ENCODE measurements around the gene IQSEC1.

IQSEC1 gene

DNA sequence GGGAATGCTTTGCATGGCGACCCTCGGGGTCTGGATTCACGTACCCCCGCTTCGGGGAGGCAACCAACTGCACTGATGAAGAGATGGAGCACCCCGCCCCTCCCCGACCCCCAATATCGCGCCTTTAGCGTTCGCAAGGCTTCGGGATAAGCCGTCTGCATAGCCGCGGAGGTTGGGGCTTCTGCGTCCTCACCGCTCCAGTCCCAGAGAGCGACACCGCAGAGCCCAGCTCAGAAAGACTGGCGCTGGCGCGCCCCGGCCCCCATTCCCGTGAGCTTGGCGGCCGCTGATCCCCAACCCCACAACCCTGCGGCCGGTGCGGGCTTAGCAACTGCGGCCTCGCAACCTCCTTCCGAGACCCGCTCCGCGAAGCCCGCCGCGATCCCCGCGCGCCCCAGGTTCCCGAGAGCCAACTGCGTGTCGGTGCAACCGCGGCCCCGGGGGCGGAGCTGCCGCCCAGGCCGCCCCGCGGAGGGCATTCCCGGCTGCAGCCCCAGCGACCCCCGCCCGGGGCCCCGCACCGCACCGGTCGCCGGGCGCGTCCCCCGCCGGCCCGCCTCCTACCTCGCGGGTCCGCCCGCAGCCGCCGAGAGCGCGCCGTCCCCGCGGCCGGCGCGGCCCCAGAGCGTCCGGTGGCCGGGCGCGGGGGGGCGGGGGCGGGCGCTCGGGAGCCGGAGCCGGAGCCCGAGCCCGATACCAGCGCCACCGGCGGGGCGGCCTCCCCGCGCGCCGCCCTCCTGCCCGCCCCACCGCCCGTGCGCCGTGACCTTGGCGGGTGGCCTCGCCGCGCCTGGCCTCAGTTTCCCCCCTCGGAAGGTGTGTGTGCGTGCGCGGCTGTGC is 79.5 kb downstream of the IQSEC1 start:
- no peak for DNase-seq

DNA sequence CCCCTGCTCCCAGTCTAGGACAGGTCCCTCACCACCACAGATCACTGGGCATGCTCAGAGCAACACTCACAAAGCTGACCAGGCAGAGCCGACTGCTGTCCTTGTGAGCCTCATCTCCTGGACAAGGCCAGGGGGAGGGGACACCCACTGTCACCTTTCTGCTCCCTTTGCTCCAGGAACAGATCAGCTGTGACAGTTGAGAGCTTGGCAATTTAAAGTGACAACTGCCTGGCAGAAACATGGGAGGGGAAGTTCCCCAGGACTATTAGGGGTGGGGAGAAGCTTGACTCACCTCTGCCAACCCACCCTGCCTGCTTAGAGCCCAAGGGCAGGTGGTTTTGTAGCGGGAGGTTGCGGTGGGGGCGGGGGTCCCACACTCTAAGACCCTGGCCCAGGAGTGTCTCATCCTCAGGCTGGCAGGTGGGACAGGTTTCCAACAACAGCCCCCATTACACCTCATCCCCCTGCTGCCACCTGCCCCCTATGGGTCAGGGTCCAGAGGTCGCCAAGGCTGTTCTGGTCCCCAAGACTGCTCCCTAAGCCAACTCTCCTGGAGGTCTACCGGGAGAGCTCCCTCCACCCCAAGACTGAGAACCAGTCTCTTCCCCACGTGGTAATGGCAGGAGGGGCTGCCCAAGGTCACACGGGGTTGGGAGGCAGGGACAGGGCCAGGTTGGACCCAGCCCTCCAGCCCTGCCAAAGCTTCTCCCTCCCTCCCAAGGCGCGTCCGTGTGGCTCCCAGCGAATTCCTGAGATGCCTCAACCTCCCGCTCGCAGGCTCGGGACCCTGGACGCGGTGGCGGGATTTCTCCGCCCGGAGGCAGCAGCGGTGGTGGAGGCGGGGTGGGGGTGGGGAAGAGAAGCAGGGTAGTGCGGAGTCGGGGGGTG is 80.4 kb downstream of the IQSEC1 start:
- no peak for DNase-seq

DNA sequence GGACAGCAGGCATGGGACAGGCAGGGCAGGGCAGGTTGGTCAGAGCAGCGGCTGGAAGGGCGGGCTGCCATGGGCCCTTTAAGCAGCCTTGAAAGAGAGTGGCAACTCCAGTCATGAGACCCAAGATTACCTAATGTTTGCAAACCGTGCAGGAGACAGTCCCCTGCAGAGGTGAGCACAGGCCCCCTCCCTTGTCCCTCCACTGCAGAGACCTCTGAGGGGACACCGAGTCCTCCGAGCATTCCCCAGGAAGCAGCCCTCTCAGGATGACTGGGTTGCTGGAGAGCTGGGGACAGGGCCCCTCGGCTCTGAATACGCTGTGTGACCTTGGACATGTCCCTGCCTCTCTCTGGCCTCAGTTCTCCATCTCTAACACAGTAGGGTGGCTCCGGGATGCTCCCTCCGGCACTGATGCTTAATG is 81.4 kb downstream of the IQSEC1 start:
- no peak for DNase-seq

DNA sequence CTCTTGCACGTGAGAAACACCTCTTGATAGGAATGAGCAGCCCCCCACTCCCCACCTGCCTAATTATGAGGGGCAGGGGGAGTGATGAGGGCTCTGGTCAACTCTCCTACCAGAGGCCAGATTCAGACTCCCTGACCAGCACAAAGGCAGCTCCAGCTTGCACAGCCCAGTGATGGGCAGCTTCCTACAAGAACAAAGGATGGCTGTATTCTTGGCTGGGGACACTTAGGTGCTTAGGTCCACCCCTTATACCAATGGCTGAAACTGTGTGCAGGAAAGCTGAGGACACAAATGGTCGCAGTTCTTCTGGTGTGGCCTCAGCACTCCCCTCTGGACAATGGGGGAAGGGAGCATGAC is 81.8 kb downstream of the IQSEC1 start:
- no peak for DNase-seq

DNA sequence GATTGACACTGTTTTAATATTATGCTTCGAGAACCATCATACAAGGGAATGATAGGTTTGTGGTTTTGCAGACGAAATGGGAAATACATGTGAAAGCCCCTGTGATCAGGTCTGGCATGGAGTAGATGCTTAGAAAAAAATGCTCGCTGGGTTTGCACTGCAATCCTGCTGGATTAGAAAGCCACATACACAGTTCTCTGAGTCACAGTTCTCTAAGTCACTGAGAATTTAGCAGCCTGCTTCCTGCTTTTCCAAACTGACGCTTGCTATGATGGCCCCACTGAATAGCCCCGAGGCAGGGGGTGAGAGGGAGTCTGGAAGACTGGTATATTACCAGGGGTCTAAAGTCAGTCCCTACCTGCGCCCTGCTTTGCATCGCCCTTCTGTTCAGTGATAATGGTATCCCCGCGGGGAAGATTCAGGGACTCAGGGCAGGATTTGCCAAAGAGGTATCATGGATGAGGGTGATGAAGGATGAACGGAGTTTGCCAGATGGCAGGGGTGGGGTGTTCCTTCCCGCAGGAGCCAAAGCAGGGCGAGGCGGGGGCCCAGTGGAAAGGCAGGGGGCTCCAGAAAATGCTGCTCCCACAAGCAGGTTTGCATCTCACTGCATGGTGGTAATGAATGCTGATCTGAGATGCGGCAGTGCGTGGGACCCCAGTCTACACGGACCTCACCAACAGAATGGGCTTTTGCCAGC is 82.3 kb downstream of the IQSEC1 start:
- no peak for DNase-seq

DNA sequence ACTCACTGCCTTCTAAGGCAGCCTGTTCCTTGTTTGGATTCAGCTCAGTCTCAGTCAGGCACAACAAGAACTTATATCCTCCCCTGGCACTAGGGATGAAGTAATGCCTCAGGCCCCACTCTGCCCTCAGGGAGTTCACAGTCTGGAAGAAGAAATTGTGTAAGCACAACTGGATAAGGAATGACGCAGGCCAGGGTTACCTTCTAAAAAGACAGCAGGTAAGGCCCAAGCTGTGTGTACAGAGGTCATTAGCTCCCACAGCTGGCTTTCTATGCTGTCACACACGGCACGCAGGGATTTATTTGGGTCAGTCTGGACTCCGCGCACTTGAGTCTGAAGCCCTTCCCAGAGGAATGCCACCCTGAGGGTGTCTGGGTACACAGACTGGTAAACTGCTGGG is 82.9 kb downstream of the IQSEC1 start:
- no peak for DNase-seq

DNA sequence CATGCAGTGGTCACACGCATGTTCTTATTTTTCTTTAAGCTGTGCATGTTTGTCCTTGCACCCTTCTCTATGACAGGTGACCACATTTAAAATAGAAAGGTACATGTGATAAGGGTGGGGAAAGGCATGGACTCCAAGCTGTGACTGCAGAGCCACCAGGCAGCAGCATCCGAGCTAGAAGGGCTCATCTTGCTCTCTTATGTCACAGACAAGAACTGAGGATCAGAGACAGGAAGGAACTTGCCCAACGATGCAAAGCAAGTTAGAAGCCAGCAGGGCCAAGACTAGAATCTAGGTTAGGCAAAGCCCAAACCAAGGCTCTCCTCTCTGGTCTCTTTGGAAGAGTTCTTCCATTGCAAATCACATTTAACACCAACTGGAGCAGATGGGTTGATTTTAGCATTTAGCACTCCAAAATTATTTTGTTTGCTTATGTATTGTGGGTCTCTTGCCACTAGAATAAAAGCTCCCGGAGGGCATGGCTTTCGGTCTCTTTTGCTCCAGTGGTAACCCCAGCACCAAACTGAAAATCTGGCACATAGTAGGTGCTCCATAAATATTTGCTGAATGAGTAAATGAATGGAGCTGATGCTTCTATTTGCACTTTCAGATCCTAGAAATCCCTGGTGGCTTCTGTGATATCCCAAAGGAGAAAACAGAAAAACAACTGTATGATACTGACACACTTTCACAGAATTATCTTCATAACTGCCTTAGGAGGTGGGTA is 84.3 kb downstream of the IQSEC1 start:
- DNase-seq: no peak

DNA sequence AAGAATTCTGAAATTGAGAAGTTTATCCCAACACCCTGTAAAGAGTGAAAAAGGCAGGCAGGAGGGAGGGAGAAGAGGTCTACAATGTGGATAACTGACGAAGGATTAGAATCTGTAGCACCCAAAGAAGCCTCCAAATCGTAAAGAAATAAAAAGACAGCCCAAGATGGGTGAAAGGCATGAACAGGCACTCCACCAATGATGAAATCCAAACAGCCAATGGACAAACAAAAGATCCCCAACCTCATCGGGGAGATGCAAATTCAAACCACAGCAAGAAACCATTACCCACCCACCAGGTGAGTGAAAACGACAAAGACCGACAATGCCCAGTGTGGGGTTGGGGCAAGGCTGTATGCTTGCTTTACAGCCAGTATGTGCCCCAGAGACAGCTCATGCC is 85.6 kb downstream of the IQSEC1 start:
- DNase-seq: no peak

DNA sequence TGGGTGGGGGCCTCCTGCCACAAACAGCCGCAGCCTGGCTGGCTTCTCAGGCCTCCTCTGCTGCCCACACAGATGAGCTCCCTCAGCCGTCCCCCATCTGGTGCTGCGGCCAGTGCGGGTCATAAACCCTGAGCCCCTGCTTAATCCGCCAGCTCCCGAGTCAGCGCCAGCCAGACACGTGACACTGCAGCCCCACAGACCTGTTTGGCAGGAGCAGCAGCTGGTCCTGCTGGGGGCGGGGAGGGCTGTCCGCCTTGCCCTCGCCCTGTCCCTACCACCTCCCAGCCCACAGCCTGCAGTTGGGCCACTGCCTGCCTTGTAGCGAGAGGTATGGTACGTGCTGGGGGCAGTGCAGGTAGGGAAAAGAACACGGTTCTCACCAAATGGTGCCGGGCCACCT is 86.2 kb downstream of the IQSEC1 start:
- peak; percentile 53 for DNase-seq

DNA sequence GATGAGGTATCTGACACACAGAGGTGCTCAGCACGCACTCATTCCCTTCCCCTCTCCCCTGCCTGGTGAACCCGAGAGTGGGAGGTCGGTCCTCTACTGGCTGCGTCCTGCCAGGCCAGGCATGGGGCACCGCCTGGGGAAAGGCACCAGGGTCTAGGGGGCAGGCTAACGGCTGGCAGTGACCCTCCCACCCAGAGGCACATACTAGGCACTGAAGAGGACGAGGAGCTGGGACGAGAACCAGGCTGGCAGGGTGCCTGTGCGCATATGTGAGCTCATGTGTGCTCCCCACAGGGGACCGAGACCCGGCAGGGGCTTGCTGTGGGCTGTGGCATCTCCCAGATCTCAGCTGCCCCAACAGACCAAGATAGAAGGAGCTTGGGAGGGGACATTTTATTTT is 86.7 kb downstream of the IQSEC1 start:
- no peak for DNase-seq

DNA sequence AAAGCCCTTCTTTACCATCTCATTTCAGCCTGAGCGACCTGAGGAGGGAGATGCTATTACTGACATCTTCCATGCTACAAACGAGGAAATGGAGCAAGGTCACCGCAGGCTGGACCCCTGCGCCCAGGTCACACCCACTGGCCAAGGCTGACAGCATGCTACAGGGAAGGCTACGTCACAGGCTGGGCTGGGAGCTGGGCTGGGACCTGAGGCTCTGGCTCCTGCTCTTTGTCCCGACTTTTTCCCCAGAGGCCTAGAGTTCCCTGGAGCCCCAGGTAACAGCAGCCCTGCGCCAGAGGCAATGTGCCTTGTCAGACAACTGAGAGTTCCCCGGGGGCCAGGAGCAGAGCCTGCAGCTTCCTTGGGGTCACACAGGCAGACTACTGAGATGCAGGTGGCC is 87.2 kb downstream of the IQSEC1 start:
- DNase-seq: no peak

DNA sequence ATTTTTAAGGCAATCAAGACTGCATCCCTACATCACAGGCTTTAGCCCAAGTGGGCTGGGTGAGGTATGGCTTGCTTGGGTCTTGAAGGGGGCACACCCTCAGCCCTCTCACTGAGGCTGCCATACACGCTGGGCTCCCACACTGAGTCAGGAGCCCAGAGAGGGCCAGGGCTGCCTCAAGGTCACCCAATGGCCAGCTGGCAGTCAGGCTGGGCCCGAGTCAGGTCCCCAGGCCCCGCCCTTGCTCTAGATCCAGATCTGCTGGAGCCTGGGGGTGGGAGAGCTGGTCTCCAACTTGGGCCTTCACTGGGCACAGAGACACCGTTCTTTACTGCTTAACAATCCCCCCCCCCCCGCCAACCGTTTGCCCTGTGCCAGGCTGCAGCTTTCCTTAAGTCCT is 88.1 kb downstream of the IQSEC1 start:
- no peak for DNase-seq

DNA sequence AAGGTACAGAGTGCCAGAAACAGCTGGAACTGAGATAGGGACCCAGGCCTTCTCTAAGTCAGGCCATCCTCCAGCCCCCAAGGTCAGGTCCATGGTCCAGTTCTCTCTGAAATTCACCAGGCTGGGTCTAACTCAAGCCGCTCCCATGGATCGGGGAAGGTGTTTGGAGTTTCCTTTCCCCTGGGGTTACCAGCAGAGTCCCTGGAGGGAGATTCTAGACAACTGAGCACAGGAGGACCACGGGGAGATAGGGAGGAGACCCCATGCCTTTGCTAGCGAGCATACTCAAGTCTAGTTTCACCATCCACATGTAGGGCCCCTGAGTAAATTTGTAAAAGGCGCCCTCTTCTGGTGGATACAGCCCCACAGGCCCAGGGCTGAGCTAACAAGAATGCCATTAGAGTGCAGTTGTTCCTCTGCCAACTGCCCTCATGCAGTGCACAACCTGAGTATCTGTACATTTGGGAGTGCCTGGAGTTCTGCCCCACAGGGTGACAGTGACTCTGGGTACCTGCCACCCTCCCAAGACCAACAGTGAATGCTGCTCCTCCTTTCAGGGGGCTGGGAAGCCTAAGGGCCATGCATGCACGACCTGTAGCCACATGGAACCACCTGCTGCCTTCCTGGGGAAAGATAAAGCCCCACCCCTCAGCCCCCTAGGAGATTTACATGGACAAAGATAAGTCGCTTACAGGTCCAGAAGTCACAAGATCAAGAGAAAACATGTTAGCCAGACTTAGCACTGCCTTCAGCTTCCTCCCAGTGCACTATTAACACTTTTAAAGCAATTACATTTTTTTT is 89.0 kb downstream of the IQSEC1 start:
- no peak for DNase-seq

DNA sequence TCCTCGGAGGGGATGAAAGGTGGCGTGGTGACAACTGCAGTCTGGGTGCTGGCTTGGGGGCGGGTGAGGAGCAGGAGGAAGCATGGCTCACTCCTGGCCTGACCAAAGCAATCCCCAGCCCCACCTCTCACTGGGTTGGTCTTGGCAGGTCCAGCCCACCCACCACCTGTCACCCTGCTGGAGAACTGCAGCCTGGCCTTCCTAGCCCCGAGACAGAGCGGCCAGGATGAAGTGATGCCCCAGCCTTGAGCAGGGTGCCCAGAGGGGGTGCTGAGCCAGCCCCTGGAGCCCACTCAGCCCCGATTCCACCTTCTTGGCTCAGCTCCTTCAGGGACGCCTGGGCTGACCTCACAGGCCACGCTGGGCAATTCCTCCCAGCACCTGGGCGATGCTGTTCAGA is 89.9 kb downstream of the IQSEC1 start:
- no peak for DNase-seq

DNA sequence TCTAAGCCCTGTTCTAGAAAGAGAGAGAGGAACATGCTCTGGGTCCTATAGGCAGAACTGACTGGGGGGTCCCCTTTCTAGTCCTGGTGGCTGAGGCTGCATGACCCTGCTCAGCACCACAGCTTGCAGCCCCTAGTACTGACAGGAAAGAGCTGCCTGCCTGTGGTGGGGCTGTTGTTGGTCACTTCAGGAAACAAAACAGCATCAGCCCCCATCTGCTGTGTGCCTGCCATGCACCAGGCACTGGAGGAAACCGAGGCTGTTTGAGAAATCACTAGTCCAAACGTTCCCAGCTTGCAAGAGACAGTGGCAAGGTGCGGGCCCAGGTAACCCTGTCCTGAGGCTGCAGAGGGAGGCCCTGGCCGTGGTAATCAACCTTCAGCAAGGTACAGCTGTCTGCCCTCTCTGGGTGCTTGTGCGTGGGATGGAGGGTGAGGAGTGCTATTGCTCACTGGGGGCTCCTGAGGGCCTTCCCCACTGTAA is 90.6 kb downstream of the IQSEC1 start:
- DNase-seq: no peak

DNA sequence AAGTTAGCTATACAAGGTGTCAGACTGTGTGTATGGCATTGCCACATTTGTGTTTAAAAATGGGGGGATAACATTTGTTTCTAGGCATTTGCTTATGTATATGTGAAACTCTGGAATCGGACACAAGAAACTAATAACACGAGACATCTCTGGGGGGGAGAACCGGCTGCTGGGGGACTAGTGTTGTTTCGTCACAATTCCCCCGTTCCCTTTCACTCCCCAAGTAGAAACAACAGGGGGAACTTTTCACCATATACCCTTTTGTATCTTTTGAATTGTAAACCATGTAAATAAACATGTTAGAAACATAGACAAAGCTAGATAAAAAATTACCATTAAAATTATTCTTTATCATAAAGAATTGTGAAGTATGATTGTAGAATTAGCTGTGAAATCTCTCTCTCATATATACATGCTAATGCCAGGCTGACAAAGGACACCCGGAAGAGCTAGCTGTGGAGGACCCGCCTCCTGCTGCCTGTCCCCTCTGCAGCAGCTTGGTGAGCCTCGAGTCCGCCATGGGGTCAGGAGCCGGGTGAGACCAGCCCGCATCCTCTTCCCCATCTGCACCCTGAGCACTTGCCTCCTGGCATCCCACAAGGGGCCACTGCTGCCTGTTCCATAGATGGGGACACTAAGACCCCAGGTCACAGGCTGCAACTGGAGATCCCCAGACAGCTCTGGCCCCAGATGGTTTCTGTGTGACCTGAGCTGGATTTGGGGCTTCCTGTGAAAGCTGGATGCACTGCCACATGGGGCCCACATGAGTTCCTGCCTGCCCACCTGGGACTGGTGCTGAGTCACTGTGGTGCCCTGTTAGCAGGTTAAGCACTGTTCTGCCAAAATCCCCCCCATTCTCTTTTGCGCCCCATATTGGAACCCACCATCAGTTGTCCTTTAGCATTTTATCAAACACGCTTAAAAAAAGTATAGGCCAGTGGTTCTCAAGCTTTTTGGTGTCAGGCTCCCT is 91.6 kb downstream of the IQSEC1 start:
- no peak for DNase-seq

DNA sequence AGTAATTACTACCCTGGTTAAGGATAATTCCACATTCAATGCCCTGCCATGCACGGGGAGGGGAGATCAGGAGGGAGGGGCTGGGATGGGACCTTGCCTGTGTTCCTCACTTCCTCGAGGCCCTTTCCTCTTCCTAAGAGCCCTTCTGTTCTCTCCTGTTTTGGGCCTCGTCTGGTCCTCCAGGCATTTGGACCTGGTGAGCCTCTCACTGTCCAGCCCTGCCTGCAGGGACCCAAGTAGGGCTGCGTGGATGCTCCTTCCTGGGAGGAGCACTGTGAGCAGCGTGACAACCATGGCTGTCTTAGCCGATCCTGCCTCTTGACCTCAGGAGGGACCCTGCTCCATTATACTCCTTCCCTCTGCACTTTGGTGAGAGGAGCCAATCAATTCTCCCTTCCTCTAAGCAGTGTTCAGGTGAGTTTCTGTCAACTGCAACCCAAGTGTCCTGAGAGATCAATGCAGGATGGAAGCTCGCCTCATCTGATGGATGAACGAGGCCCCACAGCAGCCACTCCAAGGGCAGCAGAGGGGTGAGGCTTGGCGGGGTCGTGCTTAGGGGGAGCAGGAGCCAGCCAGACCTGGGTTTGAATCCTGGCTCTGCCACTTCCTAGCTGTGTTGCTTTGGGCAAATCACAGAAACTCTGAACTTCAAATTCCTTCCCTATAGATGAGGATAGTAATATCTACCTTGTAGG is 92.5 kb downstream of the IQSEC1 start:
- DNase-seq: no peak

DNA sequence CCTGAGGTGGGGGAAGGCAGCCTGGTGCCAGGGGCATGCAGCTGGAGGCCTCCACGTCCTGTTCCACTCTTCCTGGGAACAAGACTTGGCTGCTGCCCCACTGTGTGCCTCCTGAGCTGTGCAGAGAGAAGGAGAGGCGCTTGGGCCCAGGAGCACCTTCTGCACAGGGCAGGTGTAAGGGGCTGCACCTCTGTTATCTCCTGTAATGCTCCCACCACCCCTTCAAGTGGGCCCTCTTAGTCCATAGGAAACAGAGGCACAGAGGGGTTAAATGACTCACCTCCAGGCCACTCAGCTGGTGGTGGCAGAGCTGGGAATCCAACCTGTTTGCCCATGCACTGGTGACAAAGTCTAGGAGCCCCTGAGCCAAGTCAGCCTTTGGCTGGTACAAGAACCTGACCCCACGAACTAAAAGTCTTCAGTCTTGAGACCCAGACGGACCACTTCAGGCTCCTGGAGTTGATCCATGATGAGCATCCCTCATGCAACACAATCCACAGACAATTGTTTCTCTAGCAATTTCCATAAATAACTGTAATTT is 93.2 kb downstream of the IQSEC1 start:
- no peak for DNase-seq

DNA sequence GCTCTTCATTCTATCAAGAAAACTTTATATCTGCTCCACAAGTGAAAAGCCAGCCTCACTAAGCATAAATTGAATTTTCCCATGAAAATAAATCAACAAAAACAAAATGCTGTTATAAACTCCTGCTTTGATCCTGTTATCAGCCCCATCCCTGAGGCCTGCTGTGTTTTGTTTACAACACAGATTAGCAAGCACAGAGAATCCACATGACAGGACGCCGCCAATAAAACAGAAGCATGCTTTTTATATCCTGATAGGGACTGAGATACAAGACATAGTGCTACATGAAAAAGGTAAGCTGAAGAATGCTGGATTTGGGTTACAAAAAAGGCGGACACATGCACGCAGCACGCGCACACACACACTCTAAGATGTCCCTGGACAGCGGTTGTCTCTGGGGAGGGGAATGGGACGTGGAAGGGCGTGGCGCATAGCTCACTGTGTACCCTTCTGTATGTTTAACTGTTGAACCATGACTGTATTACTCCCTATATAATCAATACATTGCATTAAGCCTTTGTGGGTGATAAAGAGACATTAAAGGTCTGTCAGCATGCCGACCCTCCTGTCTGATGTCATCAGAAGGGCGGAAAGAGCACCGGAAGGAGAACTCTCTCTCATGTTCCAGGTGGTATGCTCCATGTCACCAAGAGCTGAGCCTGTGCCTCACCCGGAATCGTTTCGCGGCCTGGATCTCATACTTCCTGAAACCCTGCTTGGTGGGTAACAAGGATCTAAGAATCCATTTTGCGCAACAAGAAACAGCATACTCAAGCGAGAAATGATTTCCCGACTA is 93.9 kb downstream of the IQSEC1 start:
- no peak for DNase-seq
